HFFc6 (cell line): ENCODE data around the gene GRIN2A. TPM values are rescaled to one million over a fixed set of nuclear protein-coding genes. Genes with fewer than 3 reads are reported as not detected.

Experiments
- DNase-seq: peaks from one replicate; pipeline ENCODE4 v3.0.0-alpha.2; 2018
- H3K27ac Mint-ChIP-seq: 2 replicates; pipeline ENCODE4 v1.8.0; 2020; ENCODE audit warnings: mild to moderate bottlenecking, mixed read lengths
- H3K27me3 Mint-ChIP-seq: 2 replicates; pipeline ENCODE4 v1.8.0; 2021; ENCODE audit warnings: mild to moderate bottlenecking, moderate library complexity, mixed read lengths; ENCODE audit not compliant: insufficient read depth
- H3K36me3 Mint-ChIP-seq: 2 replicates; pipeline ENCODE4 v1.8.0; 2021; ENCODE audit warnings: low read depth, mixed read lengths
- H3K4me1 Mint-ChIP-seq: 2 replicates; pipeline ENCODE4 v1.8.0; 2020; ENCODE audit warnings: low read depth, mixed read lengths
- H3K4me3 Mint-ChIP-seq: 2 replicates; pipeline ENCODE4 v1.8.0; 2020; ENCODE audit warnings: mild to moderate bottlenecking, moderate library complexity, mixed read lengths
- H3K9me3 Mint-ChIP-seq: 2 replicates; pipeline ENCODE4 v1.8.0; 2020; ENCODE audit warnings: mild to moderate bottlenecking, mixed read lengths
- total RNA-seq, 6 experiments: library from RNA; stranded (reverse); fragmentation: NEBNext Ultra II Directional; extraction: Animal tissue kit (Norgen Biotek cat#: 25700); gene quantifications; 2 replicates in 1 of 6; 3 replicates in 5 of 6; pipeline ENCODE4 v1.2.3, GENCODE V29; 2021
- TF ChIP-seq, protein P1 (sequence below): fragments of 200-600 bp; sonication (generic); IDR thresholded peaks from 2 replicates; pipeline ENCODE4 v1.5.0; 2021; ENCODE audit warnings: antibody characterized with exemption, mild to moderate bottlenecking

The GRIN2A gene
- total RNA-seq, 6 experiments from 2014 or later = 0.02 to 0.18 (median 0.08) TPM; not detected in 1

DNA sequence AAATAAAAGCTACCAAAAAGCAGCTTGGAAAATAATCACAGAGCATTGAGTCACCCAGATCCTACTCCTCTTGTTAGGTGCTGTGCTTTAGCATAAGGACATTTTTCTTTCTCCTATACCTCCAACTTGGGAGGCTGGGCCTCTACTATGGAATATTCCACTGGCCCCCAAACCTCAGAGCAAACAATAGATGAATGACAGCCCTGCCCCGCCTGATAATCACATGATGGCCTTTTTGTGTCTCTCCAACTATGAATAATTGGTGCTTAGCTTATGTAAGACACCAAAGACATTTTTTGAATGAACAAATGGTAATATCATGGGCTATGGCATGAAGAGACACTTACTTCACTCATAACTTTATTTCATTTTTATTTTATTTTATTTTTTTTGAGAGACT lies 250.2 kb downstream of the GRIN2A start:
- Mint-ChIP-seq H3K9me3 (peaks cover 4% of the 10 kb centered on the region; the same call in 1 of the 2 replicates), H3K4me1 (no peaks in the 10 kb centered on the region), H3K27me3 (peaks cover 1% of the 10 kb centered on the region), H3K27ac (no peak overlapping the region), H3K36me3 (no peaks in the 10 kb centered on the region), H3K4me3 (no peak overlapping the region)
- TF ChIP-seq, protein P1, sequence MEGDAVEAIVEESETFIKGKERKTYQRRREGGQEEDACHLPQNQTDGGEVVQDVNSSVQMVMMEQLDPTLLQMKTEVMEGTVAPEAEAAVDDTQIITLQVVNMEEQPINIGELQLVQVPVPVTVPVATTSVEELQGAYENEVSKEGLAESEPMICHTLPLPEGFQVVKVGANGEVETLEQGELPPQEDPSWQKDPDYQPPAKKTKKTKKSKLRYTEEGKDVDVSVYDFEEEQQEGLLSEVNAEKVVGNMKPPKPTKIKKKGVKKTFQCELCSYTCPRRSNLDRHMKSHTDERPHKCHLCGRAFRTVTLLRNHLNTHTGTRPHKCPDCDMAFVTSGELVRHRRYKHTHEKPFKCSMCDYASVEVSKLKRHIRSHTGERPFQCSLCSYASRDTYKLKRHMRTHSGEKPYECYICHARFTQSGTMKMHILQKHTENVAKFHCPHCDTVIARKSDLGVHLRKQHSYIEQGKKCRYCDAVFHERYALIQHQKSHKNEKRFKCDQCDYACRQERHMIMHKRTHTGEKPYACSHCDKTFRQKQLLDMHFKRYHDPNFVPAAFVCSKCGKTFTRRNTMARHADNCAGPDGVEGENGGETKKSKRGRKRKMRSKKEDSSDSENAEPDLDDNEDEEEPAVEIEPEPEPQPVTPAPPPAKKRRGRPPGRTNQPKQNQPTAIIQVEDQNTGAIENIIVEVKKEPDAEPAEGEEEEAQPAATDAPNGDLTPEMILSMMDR = no peak
- no peak for DNase-seq

DNA sequence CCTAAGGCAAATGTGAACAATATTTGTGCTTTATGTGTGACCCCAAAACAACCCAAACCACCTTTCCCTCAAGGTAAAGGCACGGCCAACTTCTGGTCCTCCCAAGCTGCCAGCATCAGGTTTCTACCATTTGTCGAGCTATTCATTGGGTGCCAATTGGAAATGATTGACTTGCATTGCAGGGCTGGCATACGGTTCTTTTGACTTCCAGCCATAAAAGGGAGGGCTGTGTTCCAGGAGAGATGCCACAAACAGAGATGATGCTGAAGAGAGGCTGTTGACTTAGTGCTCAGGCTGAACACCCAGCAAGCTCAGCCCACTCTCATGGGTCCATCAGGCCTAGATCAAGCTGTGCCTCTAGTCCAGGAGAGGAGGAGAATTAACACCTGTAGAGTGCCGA lies 252.4 kb downstream of the GRIN2A start:
- no peaks in the 10 kb centered on the region for H3K36me3 Mint-ChIP-seq
- H3K9me3 Mint-ChIP-seq = peaks cover 4% of the 10 kb centered on the region; the same call in 1 of the 2 replicates
- H3K4me1 Mint-ChIP-seq = no peaks in the 10 kb centered on the region
- no peak overlapping the region for H3K27ac Mint-ChIP-seq
- H3K27me3 Mint-ChIP-seq = peaks cover 1% of the 10 kb centered on the region; the same call in 1 of the 2 replicates
- TF ChIP-seq, protein P1 = no peak
- DNase-seq = no peak
- H3K4me3 Mint-ChIP-seq = no peak overlapping the region

DNA sequence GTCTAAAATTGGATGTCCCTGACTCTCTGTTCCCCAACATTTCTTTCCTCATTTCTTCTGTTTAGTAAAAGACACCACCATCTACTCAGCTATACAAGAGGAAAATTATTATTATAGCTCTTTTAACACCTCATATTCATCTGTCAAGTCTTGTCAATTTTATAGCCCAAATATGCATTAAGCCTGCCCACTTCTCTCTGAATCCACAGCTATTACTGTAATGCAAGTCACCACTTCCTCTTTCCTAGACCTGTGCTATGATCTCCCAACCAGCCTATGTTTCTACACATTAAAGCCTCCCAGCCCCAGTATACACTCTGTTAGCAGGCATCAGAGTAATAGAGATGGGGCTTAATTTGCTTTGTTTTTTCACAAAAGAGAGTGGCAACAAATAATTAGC lies 252.9 kb downstream of the GRIN2A start:
- H3K9me3 Mint-ChIP-seq = peaks cover 4% of the 10 kb centered on the region; the same call in 1 of the 2 replicates
- H3K4me3 Mint-ChIP-seq = no peak overlapping the region
- peaks cover 1% of the 10 kb centered on the region; the same call in 1 of the 2 replicates for H3K27me3 Mint-ChIP-seq
- H3K4me1 Mint-ChIP-seq = no peaks in the 10 kb centered on the region
- TF ChIP-seq, protein P1 = no peak
- H3K36me3 Mint-ChIP-seq = no peaks in the 10 kb centered on the region
- no peak for DNase-seq
- no peak overlapping the region for H3K27ac Mint-ChIP-seq

DNA sequence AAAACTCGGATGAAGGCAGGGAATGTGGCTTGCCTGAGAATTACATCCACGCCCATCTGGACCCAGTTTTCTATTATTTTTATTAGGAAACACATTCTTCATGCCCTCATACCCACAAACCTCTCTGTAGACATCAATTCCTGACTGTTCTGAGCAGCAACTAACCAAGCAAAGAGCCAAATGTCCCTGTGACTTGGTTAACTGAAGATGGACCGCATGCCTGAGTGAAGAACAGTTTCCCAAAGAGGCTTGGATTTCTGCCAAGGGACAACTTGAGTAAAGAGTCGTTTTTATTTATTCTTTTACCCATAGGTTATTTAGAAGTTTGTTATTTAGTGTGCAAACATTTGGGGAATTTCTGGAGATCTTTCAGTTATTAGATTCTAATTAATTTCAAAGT lies 259.8 kb downstream of the GRIN2A start:
- Mint-ChIP-seq H3K36me3 (no peaks in the 10 kb centered on the region), H3K27me3 (peaks cover 2% of the 10 kb centered on the region; the same call in 1 of the 2 replicates), H3K9me3 (peaks cover 3% of the 10 kb centered on the region; the same call in 1 of the 2 replicates), H3K4me3 (no peak overlapping the region), H3K4me1 (no peaks in the 10 kb centered on the region), H3K27ac (no peak overlapping the region)
- no peak for DNase-seq
- TF ChIP-seq, protein P1 = no peak

DNA sequence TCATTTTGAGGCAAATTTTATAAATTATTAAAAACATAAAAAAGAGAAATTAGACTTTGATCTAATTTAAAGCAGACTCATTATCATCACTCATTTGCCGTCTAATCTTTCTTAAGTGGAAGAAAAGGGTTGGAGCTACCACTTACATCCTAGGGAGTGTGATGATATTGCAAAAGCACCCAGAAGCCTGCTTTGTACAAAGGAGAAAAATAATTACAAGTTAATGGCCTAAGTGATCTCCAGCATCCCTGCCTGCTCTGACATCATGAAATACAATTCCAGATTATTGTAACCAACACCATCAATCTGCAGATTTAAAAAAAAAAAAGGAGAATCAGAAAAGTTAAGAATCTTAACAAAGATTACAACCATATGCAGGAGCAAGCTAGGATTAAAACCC lies 260.2 kb downstream of the GRIN2A start:
- no peak for DNase-seq
- TF ChIP-seq, protein P1 = no peak
- no peaks in the 10 kb centered on the region for H3K4me1 Mint-ChIP-seq
- H3K36me3 Mint-ChIP-seq = no peaks in the 10 kb centered on the region
- H3K4me3 Mint-ChIP-seq = no peak overlapping the region
- H3K27ac Mint-ChIP-seq = no peak overlapping the region
- H3K27me3 Mint-ChIP-seq = peaks cover 2% of the 10 kb centered on the region; the same call in 1 of the 2 replicates
- H3K9me3 Mint-ChIP-seq = peaks cover 3% of the 10 kb centered on the region; the same call in 1 of the 2 replicates

DNA sequence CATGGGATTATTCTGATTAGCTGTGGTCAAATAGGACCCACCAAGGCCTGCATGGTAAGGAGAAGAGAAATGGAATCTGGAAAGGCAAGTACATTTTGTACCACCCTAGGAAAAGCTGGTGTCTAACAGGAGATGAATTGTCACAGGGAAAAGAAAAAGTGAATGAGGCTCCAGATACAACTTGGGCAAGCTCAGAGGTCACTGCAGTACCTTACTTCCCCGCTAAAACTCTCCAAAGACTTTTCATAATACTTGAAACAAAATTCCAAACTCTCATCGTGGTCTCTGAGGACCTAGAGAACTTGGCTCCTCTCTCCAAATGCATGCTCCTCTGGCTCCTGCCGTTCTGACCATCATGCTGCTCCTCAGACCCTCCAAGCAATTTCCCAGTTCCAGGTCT lies 262.8 kb downstream of the GRIN2A start:
- no peaks in the 10 kb centered on the region for H3K36me3 Mint-ChIP-seq
- no peak overlapping the region for H3K27ac Mint-ChIP-seq
- peaks cover 2% of the 10 kb centered on the region; the same call in 1 of the 2 replicates for H3K27me3 Mint-ChIP-seq
- no peak for DNase-seq
- H3K4me1 Mint-ChIP-seq = no peaks in the 10 kb centered on the region
- H3K4me3 Mint-ChIP-seq = no peak overlapping the region
- H3K9me3 Mint-ChIP-seq = peaks cover 3% of the 10 kb centered on the region; the same call in 1 of the 2 replicates
- TF ChIP-seq, protein P1 = no peak
